Upper lobe of left lung (tissue), 4 donors: ENCODE data around the gene WDR37.

ENCODE experiments used
- EP300 ChIP-seq, 4 donors: sonication (generic); formaldehyde crosslinking; IDR thresholded peaks; one replicate each; pipeline ENCODE4 v1.5.1; 2017; ENCODE audit warnings: antibody characterized with exemption in 4 of 4, control low read depth in 2 of 4
- TF ChIP-seq, protein P1 (sequence below), 6 experiments: fragments of 450-650 bp in 4 of 6; fragments of 200-600 bp in 2 of 6; sonication (generic) in 2 of 6; IDR thresholded peaks; one replicate each; pipeline ENCODE4 v1.5.1; 2016 to 2019; ENCODE audit warnings: antibody characterized with exemption in 6 of 6

DNA sequence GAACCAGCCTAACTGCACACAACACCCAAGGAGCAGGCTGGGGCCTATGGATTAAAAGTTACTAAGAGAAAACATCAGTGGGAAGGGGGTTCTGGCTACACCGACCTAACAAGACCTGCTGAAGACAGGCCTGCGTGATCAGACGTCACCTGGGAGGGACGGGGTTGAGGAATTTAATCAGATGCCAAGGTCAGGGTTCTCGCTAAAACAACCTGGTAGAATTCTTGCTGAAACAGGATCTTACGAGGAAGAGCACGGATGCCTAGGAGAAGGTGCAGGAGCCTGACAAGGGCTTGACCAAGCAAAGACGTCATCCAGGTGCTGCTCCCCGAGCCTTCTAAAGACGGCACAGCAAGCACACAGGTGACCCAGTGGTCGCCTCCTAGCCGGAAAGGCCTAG, 32.1 kb upstream of the WDR37 start:
- TF ChIP-seq, protein P1, sequence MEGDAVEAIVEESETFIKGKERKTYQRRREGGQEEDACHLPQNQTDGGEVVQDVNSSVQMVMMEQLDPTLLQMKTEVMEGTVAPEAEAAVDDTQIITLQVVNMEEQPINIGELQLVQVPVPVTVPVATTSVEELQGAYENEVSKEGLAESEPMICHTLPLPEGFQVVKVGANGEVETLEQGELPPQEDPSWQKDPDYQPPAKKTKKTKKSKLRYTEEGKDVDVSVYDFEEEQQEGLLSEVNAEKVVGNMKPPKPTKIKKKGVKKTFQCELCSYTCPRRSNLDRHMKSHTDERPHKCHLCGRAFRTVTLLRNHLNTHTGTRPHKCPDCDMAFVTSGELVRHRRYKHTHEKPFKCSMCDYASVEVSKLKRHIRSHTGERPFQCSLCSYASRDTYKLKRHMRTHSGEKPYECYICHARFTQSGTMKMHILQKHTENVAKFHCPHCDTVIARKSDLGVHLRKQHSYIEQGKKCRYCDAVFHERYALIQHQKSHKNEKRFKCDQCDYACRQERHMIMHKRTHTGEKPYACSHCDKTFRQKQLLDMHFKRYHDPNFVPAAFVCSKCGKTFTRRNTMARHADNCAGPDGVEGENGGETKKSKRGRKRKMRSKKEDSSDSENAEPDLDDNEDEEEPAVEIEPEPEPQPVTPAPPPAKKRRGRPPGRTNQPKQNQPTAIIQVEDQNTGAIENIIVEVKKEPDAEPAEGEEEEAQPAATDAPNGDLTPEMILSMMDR (IDR thresholded peaks at IDR 0.05), result no peak
- no peak for TF ChIP-seq EP300 (IDR thresholded peaks at IDR 0.05)
